A549 (cell line): ENCODE measurements around the gene RPL6. TPM values are rescaled to one million over a fixed set of nuclear protein-coding genes. Genes with fewer than 3 reads are reported as not detected.

Experiments used
- BHLHE40 ChIP-seq: IDR thresholded peaks from 2 replicates; pipeline ENCODE4 v1.6.1; 2012; ENCODE audit warnings: low read depth, low read length, inconsistent platforms
- CBX2 ChIP-seq: fragments of 200-600 bp; sonication (generic); IDR thresholded peaks from 2 replicates; pipeline ENCODE4 v1.6.1; 2016; ENCODE audit warnings: low read depth, mild to moderate bottlenecking, borderline replicate concordance
- CBX8 ChIP-seq: fragments of 200-600 bp; sonication (generic); IDR thresholded peaks from 2 replicates; pipeline ENCODE4 v1.6.1; 2016
- CHD2 ChIP-seq: fragments of 150-350 bp; IDR thresholded peaks from 2 replicates; pipeline ENCODE4 v1.6.1; 2014; ENCODE audit warnings: low read length; ENCODE audit not compliant: partially characterized antibody
- CTCF ChIP-seq: fragments of >200 bp; sonication (Bioruptor Twin); formaldehyde crosslinking; IDR thresholded peaks from 3 replicates; pipeline ENCODE4 v1.5.1; 2016
- EHF ChIP-seq: fragments of 250-450 bp; sonication (Bioruptor Pico); IDR thresholded peaks from 2 replicates; pipeline ENCODE4 v1.5.0; 2020; ENCODE audit warnings: mild to moderate bottlenecking
- EHMT2 ChIP-seq: fragments of 200-600 bp; sonication (generic); IDR thresholded peaks from 2 replicates; pipeline ENCODE4 v1.6.1; 2016; ENCODE audit warnings: antibody characterized with exemption, low read depth, mild to moderate bottlenecking, moderate library complexity
- FOSB ChIP-seq: fragments of 250-450 bp; sonication (Bioruptor Pico); IDR thresholded peaks from 2 replicates; pipeline ENCODE4 v1.5.0; 2020; ENCODE audit warnings: mild to moderate bottlenecking, moderate library complexity
- FOSL2 ChIP-seq, 2 experiments: fragments of 450-650 bp in 1 of 2; fragments of >200 bp in 1 of 2; sonication (Bioruptor Twin) in 1 of 2; formaldehyde crosslinking; IDR thresholded peaks; 2 replicates each; pipeline versions ENCODE4 v1.5.0 to v1.6.1; 2016 to 2020; ENCODE audit warnings: mild to moderate bottlenecking in 1 of 2, moderate library complexity in 1 of 2
- HES2 ChIP-seq: fragments of >200 bp; sonication (Bioruptor Twin); formaldehyde crosslinking; IDR thresholded peaks from 2 replicates; pipeline ENCODE4 v1.6.1; 2016
- HEYL ChIP-seq: fragments of 250-450 bp; sonication (Bioruptor Pico); IDR thresholded peaks from 2 replicates; pipeline ENCODE4 v1.8.0; 2021; ENCODE audit warnings: mild to moderate bottlenecking, moderate library complexity
- HOXB5 ChIP-seq: fragments of 250-450 bp; sonication (Bioruptor Pico); IDR thresholded peaks from 2 replicates; pipeline ENCODE4 v1.5.0; 2020; ENCODE audit warnings: mild to moderate bottlenecking, moderate library complexity
- JUN ChIP-seq, 2 experiments: fragments of >200 bp; sonication (Bioruptor Twin); formaldehyde crosslinking; IDR thresholded peaks; 2 replicates in 1 of 2; 3 replicates in 1 of 2; pipeline ENCODE4 v1.6.1; 2016 to 2017
- JUNB ChIP-seq: fragments of >200 bp; sonication (Bioruptor Twin); formaldehyde crosslinking; IDR thresholded peaks from 2 replicates; pipeline ENCODE4 v1.6.1; 2016
- MAX ChIP-seq: IDR thresholded peaks from 2 replicates; pipeline ENCODE4 v1.6.1; 2012
- MAZ ChIP-seq: fragments of 150-350 bp; IDR thresholded peaks from 2 replicates; pipeline ENCODE4 v1.6.1; 2014; ENCODE audit warnings: antibody characterized with exemption, low read depth, low read length, borderline replicate concordance
- NPAS2 ChIP-seq: fragments of 250-450 bp; sonication (Bioruptor Pico); IDR thresholded peaks from 2 replicates; pipeline ENCODE4 v1.8.0; 2022; ENCODE audit warnings: mild to moderate bottlenecking, moderate library complexity, borderline replicate concordance
- PBX3 ChIP-seq: IDR thresholded peaks from 2 replicates; pipeline ENCODE4 v1.6.1; 2012
- RAD21 ChIP-seq, 2 experiments: fragments of >200 bp in 1 of 2; sonication (Bioruptor Twin) in 1 of 2; formaldehyde crosslinking in 1 of 2; IDR thresholded peaks in 1 of 2; conservative IDR thresholded peaks in 1 of 2; 2 replicates in 1 of 2; 3 replicates in 1 of 2; pipeline ENCODE4 v1.6.1; 2012 to 2018; ENCODE audit warnings: inconsistent platforms in 1 of 2
- RARB ChIP-seq: fragments of 250-450 bp; sonication (Bioruptor Pico); IDR thresholded peaks from 2 replicates; pipeline ENCODE4 v1.8.0; 2021; ENCODE audit warnings: mild to moderate bottlenecking, moderate library complexity
- SREBF2 ChIP-seq: fragments of 450-650 bp; IDR thresholded peaks from 2 replicates; pipeline ENCODE4 v1.6.1; 2014; ENCODE audit warnings: mild to moderate bottlenecking, moderate library complexity
- TFCP2L1 ChIP-seq: fragments of 250-450 bp; sonication (Bioruptor Pico); IDR thresholded peaks from 2 replicates; pipeline ENCODE4 v1.5.0; 2021; ENCODE audit warnings: mild to moderate bottlenecking
- ZC3H11A ChIP-seq: fragments of 450-650 bp; IDR thresholded peaks from 2 replicates; pipeline ENCODE4 v1.6.1; 2014; ENCODE audit warnings: antibody characterized with exemption, mild to moderate bottlenecking
- ZFP36 ChIP-seq: fragments of 450-650 bp; IDR thresholded peaks from 2 replicates; pipeline ENCODE4 v1.6.1; 2014; ENCODE audit warnings: borderline replicate concordance; ENCODE audit not compliant: partially characterized antibody
- ZNF302 ChIP-seq: fragments of 250-450 bp; sonication (Bioruptor Pico); IDR thresholded peaks from 2 replicates; pipeline ENCODE4 v1.9.0; 2021; ENCODE audit warnings: inconsistent platforms, mild to moderate bottlenecking, moderate library complexity
- polyA plus RNA-seq, 4 experiments: library from polyadenylated mRNA; depleted of rRNA in 3 of 4; stranded (reverse); fragments of >200 nt; fragmentation: RNase III in 1 of 4; extraction: RNeasy Plus Mini Kit Qiagen cat#74134 plus additional on column Dnase treatment in 1 of 4; gene quantifications; 2 replicates in 3 of 4; 3 replicates in 1 of 4; pipeline ENCODE4 v1.2.3, GENCODE V29; 2011 to 2017
- TF ChIP-seq, protein P1 (sequence below): fragments of 200-600 bp; sonication (generic); IDR thresholded peaks from 2 replicates; pipeline ENCODE4 v1.6.1; 2016; ENCODE audit warnings: antibody characterized with exemption, mild to moderate bottlenecking, moderate library complexity
- TF ChIP-seq, protein P2 (sequence below): IDR thresholded peaks from 2 replicates; pipeline ENCODE4 v1.6.1; 2012; ENCODE audit warnings: low read depth, borderline replicate concordance

RPL6 gene
- polyA plus RNA-seq, 2 of the 4 experiments (the other 2 are of a cell fraction) = 1,661 to 2,889 TPM

- no peak for TF ChIP-seq EHF (CRISPR knock-in tag)
- TF ChIP-seq MAZ = no peak
- TF ChIP-seq CHD2 = peak; percentile 18
- TF ChIP-seq, protein P1, sequence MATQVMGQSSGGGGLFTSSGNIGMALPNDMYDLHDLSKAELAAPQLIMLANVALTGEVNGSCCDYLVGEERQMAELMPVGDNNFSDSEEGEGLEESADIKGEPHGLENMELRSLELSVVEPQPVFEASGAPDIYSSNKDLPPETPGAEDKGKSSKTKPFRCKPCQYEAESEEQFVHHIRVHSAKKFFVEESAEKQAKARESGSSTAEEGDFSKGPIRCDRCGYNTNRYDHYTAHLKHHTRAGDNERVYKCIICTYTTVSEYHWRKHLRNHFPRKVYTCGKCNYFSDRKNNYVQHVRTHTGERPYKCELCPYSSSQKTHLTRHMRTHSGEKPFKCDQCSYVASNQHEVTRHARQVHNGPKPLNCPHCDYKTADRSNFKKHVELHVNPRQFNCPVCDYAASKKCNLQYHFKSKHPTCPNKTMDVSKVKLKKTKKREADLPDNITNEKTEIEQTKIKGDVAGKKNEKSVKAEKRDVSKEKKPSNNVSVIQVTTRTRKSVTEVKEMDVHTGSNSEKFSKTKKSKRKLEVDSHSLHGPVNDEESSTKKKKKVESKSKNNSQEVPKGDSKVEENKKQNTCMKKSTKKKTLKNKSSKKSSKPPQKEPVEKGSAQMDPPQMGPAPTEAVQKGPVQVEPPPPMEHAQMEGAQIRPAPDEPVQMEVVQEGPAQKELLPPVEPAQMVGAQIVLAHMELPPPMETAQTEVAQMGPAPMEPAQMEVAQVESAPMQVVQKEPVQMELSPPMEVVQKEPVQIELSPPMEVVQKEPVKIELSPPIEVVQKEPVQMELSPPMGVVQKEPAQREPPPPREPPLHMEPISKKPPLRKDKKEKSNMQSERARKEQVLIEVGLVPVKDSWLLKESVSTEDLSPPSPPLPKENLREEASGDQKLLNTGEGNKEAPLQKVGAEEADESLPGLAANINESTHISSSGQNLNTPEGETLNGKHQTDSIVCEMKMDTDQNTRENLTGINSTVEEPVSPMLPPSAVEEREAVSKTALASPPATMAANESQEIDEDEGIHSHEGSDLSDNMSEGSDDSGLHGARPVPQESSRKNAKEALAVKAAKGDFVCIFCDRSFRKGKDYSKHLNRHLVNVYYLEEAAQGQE = no peak
- TF ChIP-seq CTCF = peak; percentile 42; the same call in 2 of the 3 replicates
- no peak for TF ChIP-seq HES2
- no peak for TF ChIP-seq ZC3H11A
- TF ChIP-seq CBX8 = no peak
- no peak for TF ChIP-seq FOSB (CRISPR knock-in tag)
- no peak; the same call in 1 of the 2 replicates for TF ChIP-seq MAX
- TF ChIP-seq EHMT2 = no peak
- no peak for TF ChIP-seq NPAS2 (CRISPR knock-in tag)
- no peak for TF ChIP-seq RAD21 (conservative IDR thresholded peaks at IDR 0.05 in 1 of 2, IDR thresholded peaks at IDR 0.05 in 1 of 2)
- TF ChIP-seq FOSL2 (IDR thresholded peaks at IDR 0.05) = no peak
- TF ChIP-seq FOSL2 (CRISPR knock-in tag; IDR thresholded peaks at IDR 0.05) = peak; percentile 57
- no peak for TF ChIP-seq HEYL (CRISPR knock-in tag)
- no peak for TF ChIP-seq JUNB
- no peak for TF ChIP-seq JUN (IDR thresholded peaks at IDR 0.05)
- TF ChIP-seq BHLHE40 = peak; percentile 58; the same call in 1 of the 2 replicates
- TF ChIP-seq ZFP36 = no peak
- TF ChIP-seq SREBF2 = no peak
- TF ChIP-seq CBX2 = no peak
- no peak for TF ChIP-seq HOXB5 (CRISPR knock-in tag)
- TF ChIP-seq ZNF302 (CRISPR knock-in tag) = no peak
- TF ChIP-seq RARB (CRISPR knock-in tag) = no peak
- TF ChIP-seq TFCP2L1 (CRISPR knock-in tag) = no peak
- TF ChIP-seq, protein P2, sequence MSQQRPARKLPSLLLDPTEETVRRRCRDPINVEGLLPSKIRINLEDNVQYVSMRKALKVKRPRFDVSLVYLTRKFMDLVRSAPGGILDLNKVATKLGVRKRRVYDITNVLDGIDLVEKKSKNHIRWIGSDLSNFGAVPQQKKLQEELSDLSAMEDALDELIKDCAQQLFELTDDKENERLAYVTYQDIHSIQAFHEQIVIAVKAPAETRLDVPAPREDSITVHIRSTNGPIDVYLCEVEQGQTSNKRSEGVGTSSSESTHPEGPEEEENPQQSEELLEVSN = no peak
- no peak for TF ChIP-seq PBX3
Observed at GRCh38 chr12:112419297-112420133, 10.1 kb upstream of the RPL6 start (continued).
